Epithelial cell of prostate (primary cell): ENCODE results near the gene PCDHGB2.
A peak's percentile ranks its signal among the peaks of the same experiment; 100 is the strongest.
"Not testable (repeated sequence)": the region's sequence is repeated elsewhere in the genome, so short reads cannot be mapped to it uniquely, and the experiment has no call there.

Experiments
- DNase-seq: peaks from one replicate; pipeline ENCODE4 v3.0.0-alpha.2; 2011; ENCODE audit warnings: low read depth, low spot score
- H3K27ac ChIP-seq: fragments of 450-650 bp; 2 replicates; pipeline ENCODE4 v1.5.1; 2017; ENCODE audit warnings: mild to moderate bottlenecking

The PCDHGB2 gene

GRCh38 chr5:141359790-141360426 lies at the start of gene PCDHGB2:
Gene PCDHGB2, plus strand, starts transcription at chr5:141359994. Its CDS starts 142 bp downstream, at chr5:141360136.
- DNase-seq: no peak
- H3K27ac ChIP-seq: no peak within 1 kb of the TSS

GRCh38 chr5:141313711-141314110 lies 46.1 kb upstream of the PCDHGB2 start:
- no peak for DNase-seq

GRCh38 chr5:141316963-141317362 lies 42.8 kb upstream of the PCDHGB2 start:
- H3K27ac ChIP-seq, DNase-seq: not testable (repeated sequence)

More at GRCh38 chr5:141313711-141314110, 46.1 kb upstream of the PCDHGB2 start:
- no peak overlapping the region for H3K27ac ChIP-seq

- DNase-seq: no peak
- H3K27ac ChIP-seq: no peak overlapping the region
Measured at GRCh38 chr5:141319202-141319601, 40.6 kb upstream of the PCDHGB2 start.

GRCh38 chr5:141319699-141320098 lies 40.1 kb upstream of the PCDHGB2 start:
- H3K27ac ChIP-seq: peak overlapping the region; percentile 95
- no peak for DNase-seq

GRCh38 chr5:141320225-141321169 lies 39.3 kb upstream of the PCDHGB2 start, which contains the start of gene TAF7:
Gene TAF7, minus strand, starts transcription at chr5:141320784. Its CDS starts 740 bp downstream, at chr5:141320044.
- DNase-seq: peak; percentile 61
- H3K27ac ChIP-seq: peak within 1 kb of the TSS; percentile 95

- no peak for DNase-seq
- no peak overlapping the region for H3K27ac ChIP-seq
Measured at GRCh38 chr5:141322261-141322660, 37.5 kb upstream of the PCDHGB2 start.

- DNase-seq: no peak
- H3K27ac ChIP-seq: no peak overlapping the region
Measured at GRCh38 chr5:141326088-141326854, 33.5 kb upstream of the PCDHGB2 start.

- no peak overlapping the region for H3K27ac ChIP-seq
- no peak for DNase-seq
Measured at GRCh38 chr5:141328231-141328630, 31.6 kb upstream of the PCDHGB2 start.

- no peak within 1 kb of the TSS for H3K27ac ChIP-seq
- no peak for DNase-seq
Measured at GRCh38 chr5:141330299-141331080, 29.3 kb upstream of the PCDHGB2 start, which contains the start of gene PCDHGA1. Gene PCDHGA1, plus strand, starts transcription at chr5:141330514.

GRCh38 chr5:141332571-141332970 lies 27.2 kb upstream of the PCDHGB2 start:
- H3K27ac ChIP-seq, DNase-seq: not testable (repeated sequence)

- no peak within 1 kb of the TSS for H3K27ac ChIP-seq
- DNase-seq: no peak
Measured at GRCh38 chr5:141338538-141339306, 21.1 kb upstream of the PCDHGB2 start, which contains the start of gene PCDHGA2. Gene PCDHGA2, plus strand, starts transcription at chr5:141338760.

- H3K27ac ChIP-seq, DNase-seq: not testable (repeated sequence)
Measured at GRCh38 chr5:141340781-141341354, 18.9 kb upstream of the PCDHGB2 start.

- no peak for DNase-seq
- no peak overlapping the region for H3K27ac ChIP-seq
Measured at GRCh38 chr5:141342773-141343172, 17.0 kb upstream of the PCDHGB2 start.

GRCh38 chr5:141343242-141343952 lies 16.4 kb upstream of the PCDHGB2 start, which contains the start of gene PCDHGA3:
Gene PCDHGA3, plus strand, starts transcription at chr5:141343829. Its CDS starts 205 bp downstream, at chr5:141344034.
- DNase-seq: no peak
- H3K27ac ChIP-seq: no peak within 1 kb of the TSS

- DNase-seq: no peak
- H3K27ac ChIP-seq: no peak overlapping the region
Measured at GRCh38 chr5:141343953-141344463, 15.8 kb upstream of the PCDHGB2 start.

- no peak overlapping the region for H3K27ac ChIP-seq
- DNase-seq: no peak
Measured at GRCh38 chr5:141345327-141345726, 14.5 kb upstream of the PCDHGB2 start.
